ENCODE measurements around the gene GPALPP1. TPM values are rescaled to one million over a fixed set of nuclear protein-coding genes. Genes with fewer than 3 reads are reported as not detected.
"Not testable (repeated sequence)": the region's sequence is repeated elsewhere in the genome, so short reads cannot be mapped to it uniquely, and the experiment has no call there.

GPALPP1 gene
- polyA plus RNA-seq, 1 donor = 29.2 TPM

DNA sequence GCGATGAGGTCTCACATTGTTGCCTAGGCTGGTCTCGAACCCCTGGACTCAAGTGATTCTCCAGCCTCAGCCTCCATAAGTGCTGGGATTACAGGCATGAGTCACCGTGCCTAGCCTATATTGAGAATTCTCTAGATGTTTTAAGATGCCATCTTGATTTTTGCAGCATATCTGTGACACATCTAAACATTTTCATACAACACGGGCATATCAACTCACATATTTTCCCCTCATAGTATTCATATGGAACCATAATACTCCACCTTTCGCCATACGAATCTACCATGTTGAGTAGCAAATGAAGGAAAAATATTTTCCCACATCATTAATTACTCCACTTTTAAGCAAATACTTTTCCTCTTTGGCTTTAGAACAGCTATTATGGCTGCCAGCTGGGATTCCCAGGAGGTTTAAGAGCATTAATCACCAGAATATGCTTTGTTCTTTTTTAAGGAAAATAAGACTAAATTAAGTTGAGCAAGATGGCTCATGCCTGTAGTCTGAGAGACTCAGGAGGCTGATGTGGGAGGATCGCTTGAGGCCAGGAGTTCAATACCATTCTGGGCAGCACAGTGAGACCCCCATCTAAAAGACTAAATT lies 74.0 kb downstream of the GPALPP1 start:
- DNase-seq (ENCODE audit: low read depth) = no peak

DNA sequence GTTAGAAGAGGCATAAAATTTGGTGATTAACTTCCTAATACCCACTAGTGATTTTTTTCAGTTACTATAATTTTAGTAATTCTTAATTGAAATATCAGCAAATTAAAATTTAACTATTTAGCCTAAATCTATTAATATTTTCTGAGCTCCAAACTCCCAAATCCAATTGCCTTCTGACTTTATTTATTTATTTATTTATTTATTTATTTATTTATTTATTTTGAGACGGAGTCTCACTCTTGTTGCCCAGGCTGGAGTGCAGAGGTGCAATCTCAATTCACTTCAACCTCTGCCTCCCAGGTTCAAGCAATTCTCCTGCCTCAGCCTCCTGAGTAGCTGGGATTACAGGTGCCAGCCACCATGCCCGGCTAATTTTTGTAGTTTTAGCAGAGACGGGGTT lies 74.6 kb downstream of the GPALPP1 start:
- DNase-seq (ENCODE audit: low read depth) = not testable (repeated sequence)

DNA sequence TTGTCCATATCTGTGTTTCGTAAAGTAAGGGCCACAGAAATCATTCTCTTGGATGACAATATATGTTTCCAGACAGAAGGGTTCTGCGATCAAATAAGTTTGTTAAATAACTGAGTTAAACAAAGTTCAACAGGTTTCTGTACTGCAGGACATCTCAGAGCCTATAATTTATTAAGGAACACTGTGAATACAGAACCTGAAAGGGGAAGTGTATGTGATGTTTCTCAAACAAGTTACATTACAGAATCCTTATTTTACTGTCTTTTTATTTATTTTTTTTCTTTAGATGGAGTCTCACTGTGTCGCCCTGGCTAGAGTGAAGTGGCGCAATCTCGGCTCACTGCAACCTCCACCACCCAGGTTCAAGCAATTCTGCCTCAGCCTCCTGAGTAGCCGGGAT lies 75.6 kb downstream of the GPALPP1 start:
- no peak for DNase-seq (ENCODE audit: low read depth)

DNA sequence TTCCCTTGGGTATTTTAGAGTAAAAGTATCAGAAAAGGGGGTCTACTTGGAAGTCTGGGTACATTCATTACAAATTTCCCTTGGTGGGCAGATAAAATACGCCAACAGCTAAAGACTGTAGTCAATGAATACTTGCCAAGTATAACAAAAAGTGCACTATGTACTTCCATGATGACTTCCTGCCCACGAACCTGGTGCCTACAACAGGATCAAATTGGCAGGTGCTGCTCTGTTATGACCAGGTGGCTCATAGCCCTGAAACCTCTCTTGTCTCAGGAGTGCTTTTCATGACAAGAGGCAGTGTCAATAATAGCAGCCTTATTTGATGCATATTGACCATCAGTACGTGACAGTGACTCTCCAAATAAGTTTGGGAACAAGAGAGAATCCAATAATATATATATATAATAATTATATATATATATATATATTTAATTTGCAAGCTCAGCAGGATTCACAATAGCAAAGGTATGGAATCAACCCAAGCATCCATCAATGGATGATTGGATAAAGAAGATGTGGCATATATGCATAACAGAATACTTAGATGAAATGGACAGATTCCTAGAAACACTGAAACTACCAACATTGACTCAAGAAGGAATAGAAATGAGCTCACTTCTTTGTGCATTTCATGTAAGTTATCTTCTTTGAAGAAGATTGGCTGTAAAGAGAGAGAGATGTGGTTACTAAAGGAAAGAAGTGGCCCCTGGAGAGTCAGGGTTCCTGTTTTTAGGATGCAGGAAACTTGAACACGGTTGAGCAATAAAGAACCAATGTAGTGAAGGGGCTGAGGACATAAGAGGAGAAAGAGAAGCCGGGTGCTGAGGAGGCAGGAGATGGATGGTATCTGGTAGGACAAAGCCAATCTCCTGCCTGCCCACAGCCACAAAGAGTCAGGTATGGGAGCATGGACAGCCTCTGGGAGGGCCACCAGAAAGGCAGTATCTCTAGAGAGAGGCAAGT lies 79.0 kb downstream of the GPALPP1 start:
- DNase-seq (ENCODE audit: low read depth) = no peak

DNA sequence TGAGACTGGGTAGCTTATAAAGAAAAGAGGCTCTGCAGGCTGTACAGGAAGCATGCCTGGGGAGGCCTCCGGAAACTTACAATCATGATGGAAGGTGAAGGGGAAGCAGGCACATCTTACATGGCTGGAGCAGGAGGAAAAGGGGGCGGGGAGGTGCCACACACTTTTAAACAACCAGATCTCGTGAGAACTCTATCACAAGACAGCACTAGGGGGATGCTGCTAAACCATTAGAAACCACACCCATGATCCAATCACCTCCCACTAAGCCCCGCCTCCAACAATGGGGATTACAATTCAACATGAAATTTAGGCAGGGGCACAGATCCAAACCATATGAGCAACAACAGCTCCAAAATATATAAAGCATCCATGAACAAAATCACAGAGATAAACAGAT lies 84.5 kb downstream of the GPALPP1 start:
- DNase-seq (ENCODE audit: low read depth) = no peak

DNA sequence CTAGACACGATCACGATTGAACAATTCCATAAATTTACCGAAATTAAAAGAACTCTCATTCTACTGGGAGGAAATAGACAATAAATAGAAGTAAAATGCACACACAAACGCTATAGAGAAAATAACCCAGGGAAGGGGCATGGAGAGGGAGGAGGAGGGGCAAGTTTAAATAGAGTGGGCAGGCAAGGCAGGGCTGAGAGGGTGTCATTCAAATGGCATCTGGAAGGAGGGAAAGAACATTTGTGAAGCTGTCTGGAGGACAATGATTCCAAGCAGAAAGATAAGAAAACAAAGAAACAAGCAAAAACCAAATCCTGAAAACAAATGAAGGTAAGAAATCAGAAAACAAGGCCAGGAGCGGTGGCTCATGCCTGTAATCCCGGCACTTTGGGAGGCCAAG lies 85.4 kb downstream of the GPALPP1 start:
- no peak for DNase-seq (ENCODE audit: low read depth)

DNA sequence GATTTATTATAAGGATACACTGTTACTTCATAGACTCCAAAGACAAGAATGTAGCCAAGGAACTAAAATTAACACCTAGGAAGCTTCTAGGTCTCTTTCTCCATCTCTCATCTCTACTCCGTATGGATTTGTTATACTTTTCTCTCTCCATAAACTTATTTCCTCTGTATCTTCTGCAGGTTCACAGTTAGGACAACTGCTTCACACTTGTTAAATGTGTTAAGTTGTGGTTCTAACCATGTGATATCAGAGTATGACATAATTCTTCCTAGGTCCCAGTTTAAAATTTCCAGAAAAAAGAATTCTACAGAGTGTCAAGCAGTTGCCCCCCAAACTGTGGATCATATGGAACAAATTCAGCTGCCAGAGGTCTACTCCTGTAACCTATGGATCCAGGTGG lies 88.7 kb downstream of the GPALPP1 start:
- DNase-seq (ENCODE audit: low read depth) = no peak

Other genes with a start within 250 kb of the GPALPP1 start
- 7.2 TPM for gene NUFIP1, start 67 bp upstream of the GPALPP1 start, polyA plus RNA-seq (ENCODE audit: insufficient read length)
- 17.4 TPM for gene GTF2F2, start 131.0 kb downstream of the GPALPP1 start, polyA plus RNA-seq (ENCODE audit: insufficient read length)
- not detected for gene KCTD4, start 211.5 kb downstream of the GPALPP1 start, polyA plus RNA-seq (ENCODE audit: insufficient read length)